ENCODE results near the gene EXT2.

Gene EXT2

DNA sequence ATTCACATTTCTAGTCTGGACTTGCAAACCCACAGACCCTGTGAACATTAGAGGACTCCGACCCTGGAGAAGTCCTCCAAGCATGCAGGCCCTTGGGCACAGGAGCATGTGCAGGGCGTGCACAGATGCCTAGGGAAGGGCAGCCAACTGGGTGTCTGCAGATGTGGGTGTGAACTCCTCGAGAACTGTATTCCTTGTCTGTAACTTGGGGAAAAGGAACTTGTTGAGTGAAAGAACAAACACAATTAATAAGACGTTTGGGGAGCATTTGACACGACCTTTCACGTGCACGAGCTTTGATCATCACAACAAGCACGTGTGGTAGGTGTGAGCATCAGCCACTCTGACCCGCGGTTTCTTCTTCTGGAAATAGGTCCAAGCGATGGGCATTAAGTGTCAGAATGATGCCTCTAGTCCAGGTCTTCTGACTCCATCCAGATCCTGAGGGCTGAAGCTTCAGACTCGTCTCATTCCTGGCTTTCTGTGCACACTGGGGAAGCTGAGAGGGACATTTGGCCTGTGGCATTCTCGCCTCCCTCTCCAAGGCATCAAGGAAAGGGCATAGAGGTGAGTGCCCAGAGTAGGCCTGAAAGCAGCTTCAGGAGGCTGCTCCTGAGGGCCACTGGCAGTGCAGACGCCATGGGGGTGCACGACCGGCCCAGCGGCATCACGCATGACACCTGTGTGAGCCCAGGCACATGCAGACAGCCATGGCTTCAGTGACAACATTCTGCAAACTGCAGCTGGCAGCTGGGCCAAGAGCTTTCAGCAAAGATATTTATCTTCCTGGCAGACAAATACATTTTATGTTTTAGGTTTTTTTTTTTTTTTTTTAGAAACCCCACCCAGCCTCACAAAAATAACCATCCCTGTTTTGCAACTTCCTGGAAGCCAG lies 182.0 kb downstream of the EXT2 start:
- no peaks in the 10 kb centered on the region for H4K20me1 ChIP-seq (ENCODE audit: insufficient read depth, low read length, poor library complexity, severe bottlenecking)
- no peak overlapping the region for H3K4me3 ChIP-seq (ENCODE audit: low read length, poor library complexity, severe bottlenecking)
- H3K9me2 ChIP-seq (replicated peaks; ENCODE audit: low read depth, low read length): no peaks in the 10 kb centered on the region
- H3F3A ChIP-seq (ENCODE audit: low read depth): no peaks in the 10 kb centered on the region
- no peaks in the 10 kb centered on the region for H3K36me3 ChIP-seq (ENCODE audit: insufficient read depth, low read length)
- H3K27me3 ChIP-seq (ENCODE audit: insufficient read depth, low read length, poor library complexity, severe bottlenecking): no peaks in the 10 kb centered on the region
- no peak overlapping the region for H3K9ac ChIP-seq (ENCODE audit: low read depth, low read length, poor library complexity, severe bottlenecking)
- no peak overlapping the region for H2AFZ ChIP-seq (ENCODE audit: low read length)
- H3K9me3 ChIP-seq (ENCODE audit: insufficient read depth, low read depth, low read length): no peaks in the 10 kb centered on the region
- H3K4me1 ChIP-seq (ENCODE audit: insufficient read depth, low read length, poor library complexity, severe bottlenecking): no peaks in the 10 kb centered on the region
- TF ChIP-seq, protein P1, sequence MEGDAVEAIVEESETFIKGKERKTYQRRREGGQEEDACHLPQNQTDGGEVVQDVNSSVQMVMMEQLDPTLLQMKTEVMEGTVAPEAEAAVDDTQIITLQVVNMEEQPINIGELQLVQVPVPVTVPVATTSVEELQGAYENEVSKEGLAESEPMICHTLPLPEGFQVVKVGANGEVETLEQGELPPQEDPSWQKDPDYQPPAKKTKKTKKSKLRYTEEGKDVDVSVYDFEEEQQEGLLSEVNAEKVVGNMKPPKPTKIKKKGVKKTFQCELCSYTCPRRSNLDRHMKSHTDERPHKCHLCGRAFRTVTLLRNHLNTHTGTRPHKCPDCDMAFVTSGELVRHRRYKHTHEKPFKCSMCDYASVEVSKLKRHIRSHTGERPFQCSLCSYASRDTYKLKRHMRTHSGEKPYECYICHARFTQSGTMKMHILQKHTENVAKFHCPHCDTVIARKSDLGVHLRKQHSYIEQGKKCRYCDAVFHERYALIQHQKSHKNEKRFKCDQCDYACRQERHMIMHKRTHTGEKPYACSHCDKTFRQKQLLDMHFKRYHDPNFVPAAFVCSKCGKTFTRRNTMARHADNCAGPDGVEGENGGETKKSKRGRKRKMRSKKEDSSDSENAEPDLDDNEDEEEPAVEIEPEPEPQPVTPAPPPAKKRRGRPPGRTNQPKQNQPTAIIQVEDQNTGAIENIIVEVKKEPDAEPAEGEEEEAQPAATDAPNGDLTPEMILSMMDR (conservative IDR thresholded peaks at IDR 0.05; ENCODE audit: low read length): no peak
- no peaks in the 10 kb centered on the region for H3K79me2 ChIP-seq (ENCODE audit: insufficient read depth, low read length)
- H3K4me2 ChIP-seq (ENCODE audit: low read depth, low read length, poor library complexity, severe bottlenecking): no peak overlapping the region

DNA sequence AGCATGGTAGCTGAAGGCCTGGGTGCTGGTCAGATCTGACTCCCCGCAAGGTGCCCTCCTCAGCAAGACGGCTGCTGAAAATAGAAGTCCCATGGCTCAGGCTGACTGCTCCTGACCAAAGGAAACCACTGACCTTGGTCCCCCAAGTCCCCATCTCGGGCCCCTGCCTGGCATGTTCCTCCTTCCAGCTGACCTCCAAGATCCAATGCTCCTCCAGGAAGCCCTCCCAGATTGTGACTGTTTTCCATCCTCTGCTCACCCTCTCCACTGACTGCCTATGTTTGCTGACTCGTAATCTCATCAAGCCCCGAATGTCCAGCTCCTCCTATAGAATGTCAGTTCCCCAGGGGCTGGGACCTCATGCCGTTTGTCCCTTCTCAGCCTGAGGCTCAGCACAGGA lies 184.0 kb downstream of the EXT2 start:
- no peaks in the 10 kb centered on the region for H3F3A ChIP-seq (ENCODE audit: low read depth)
- H3K4me3 ChIP-seq (ENCODE audit: low read length, poor library complexity, severe bottlenecking): no peak overlapping the region
- no peaks in the 10 kb centered on the region for H4K20me1 ChIP-seq (ENCODE audit: insufficient read depth, low read length, poor library complexity, severe bottlenecking)
- no peaks in the 10 kb centered on the region for H3K79me2 ChIP-seq (ENCODE audit: insufficient read depth, low read length)
- H3K4me1 ChIP-seq (ENCODE audit: insufficient read depth, low read length, poor library complexity, severe bottlenecking): no peaks in the 10 kb centered on the region
- H2AFZ ChIP-seq (ENCODE audit: low read length): no peak overlapping the region
- no peak for TF ChIP-seq EZH2phosphoT487 (IDR thresholded peaks at IDR 0.05; ENCODE audit: borderline replicate concordance)
- TF ChIP-seq, protein P1 (conservative IDR thresholded peaks at IDR 0.05; ENCODE audit: low read length): no peak
- no peak overlapping the region for H3K9ac ChIP-seq (ENCODE audit: low read depth, low read length, poor library complexity, severe bottlenecking)
- no peak overlapping the region for H3K4me2 ChIP-seq (ENCODE audit: low read depth, low read length, poor library complexity, severe bottlenecking)
- no peaks in the 10 kb centered on the region for H3K27me3 ChIP-seq (ENCODE audit: insufficient read depth, low read length, poor library complexity, severe bottlenecking)
- H3K36me3 ChIP-seq (ENCODE audit: insufficient read depth, low read length): no peaks in the 10 kb centered on the region
- H3K9me2 ChIP-seq (replicated peaks; ENCODE audit: low read depth, low read length): no peaks in the 10 kb centered on the region
- no peaks in the 10 kb centered on the region for H3K9me3 ChIP-seq (ENCODE audit: insufficient read depth, low read depth, low read length)

DNA sequence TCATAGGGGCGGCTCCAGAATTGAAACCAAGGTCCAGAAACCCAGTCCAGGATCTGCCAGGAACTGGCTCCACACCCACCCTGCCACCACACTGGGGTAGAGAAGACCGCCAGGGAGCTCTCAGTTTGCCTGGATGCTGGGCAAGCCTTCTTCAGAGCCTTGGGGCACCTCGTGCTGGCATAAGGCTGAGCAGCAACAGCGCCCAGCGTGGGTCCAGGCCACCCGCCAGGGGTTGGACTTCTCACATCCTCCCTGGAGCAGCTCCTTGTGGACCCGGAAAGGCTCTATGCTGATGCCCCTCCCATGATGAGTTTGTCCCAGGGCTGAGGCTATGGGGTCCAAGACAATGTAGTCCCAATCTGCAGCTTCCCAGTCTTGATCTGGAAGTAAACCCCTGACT lies 184.8 kb downstream of the EXT2 start:
- no peaks in the 10 kb centered on the region for H3K79me2 ChIP-seq (ENCODE audit: insufficient read depth, low read length)
- no peaks in the 10 kb centered on the region for H3F3A ChIP-seq (ENCODE audit: low read depth)
- TF ChIP-seq, protein P1 (conservative IDR thresholded peaks at IDR 0.05; ENCODE audit: low read length): no peak
- no peak for TF ChIP-seq EZH2phosphoT487 (IDR thresholded peaks at IDR 0.05; ENCODE audit: borderline replicate concordance)
- H3K9me2 ChIP-seq (replicated peaks; ENCODE audit: low read depth, low read length): no peaks in the 10 kb centered on the region
- H3K9me3 ChIP-seq (ENCODE audit: insufficient read depth, low read depth, low read length): no peaks in the 10 kb centered on the region
- no peaks in the 10 kb centered on the region for H3K4me1 ChIP-seq (ENCODE audit: insufficient read depth, low read length, poor library complexity, severe bottlenecking)
- H3K9ac ChIP-seq (ENCODE audit: low read depth, low read length, poor library complexity, severe bottlenecking): no peak overlapping the region
- no peak overlapping the region for H3K4me3 ChIP-seq (ENCODE audit: low read length, poor library complexity, severe bottlenecking)
- H3K36me3 ChIP-seq (ENCODE audit: insufficient read depth, low read length): no peaks in the 10 kb centered on the region
- H4K20me1 ChIP-seq (ENCODE audit: insufficient read depth, low read length, poor library complexity, severe bottlenecking): no peaks in the 10 kb centered on the region
- H3K4me2 ChIP-seq (ENCODE audit: low read depth, low read length, poor library complexity, severe bottlenecking): no peak overlapping the region
- no peaks in the 10 kb centered on the region for H3K27me3 ChIP-seq (ENCODE audit: insufficient read depth, low read length, poor library complexity, severe bottlenecking)
- H2AFZ ChIP-seq (ENCODE audit: low read length): no peak overlapping the region

Measured in Loucy (cell line).